Stimulated activated CD8-positive, alpha-beta memory T cell treated with anti-CD3 and anti-CD28 coated beads, Interleukin-7, amount 100 ng/mL, for 24 hours (primary cell): ENCODE results near the gene CNRIP1.
"Not testable (repeated sequence)": the region's sequence is repeated elsewhere in the genome, so short reads cannot be mapped to it uniquely, and the experiment has no call there.

Experiments used
- DNase-seq: peaks from one replicate; pipeline ENCODE4 v3.0.0-alpha.2; 2020; ENCODE audit warnings: low read depth

Gene CNRIP1

GRCh38 chr2:68319398-68320117 is at the start of gene CNRIP1:
CNRIP1 (minus strand) TSS chr2:68319949; CDS start chr2:68319400, 549 bp downstream.
- DNase-seq, result no peak

GRCh38 chr2:68369337-68369734 is 49.6 kb upstream of the CNRIP1 start:
- no peak for DNase-seq

- no peak for DNase-seq
Observed at GRCh38 chr2:68368654-68369336, 49.0 kb upstream of the CNRIP1 start.

GRCh38 chr2:68367953-68368653 is 48.4 kb upstream of the CNRIP1 start:
- no peak for DNase-seq

GRCh38 chr2:68366083-68366560 is 46.4 kb upstream of the CNRIP1 start:
- DNase-seq, result no peak

GRCh38 chr2:68365087-68365486 is 45.3 kb upstream of the CNRIP1 start, which contains the start of gene PLEK:
PLEK (plus strand) TSS chr2:68365282; CDS start chr2:68365352, 70 bp downstream.
- DNase-seq, result no peak

GRCh38 chr2:68363721-68364120 is 44.0 kb upstream of the CNRIP1 start:
- no peak for DNase-seq

- DNase-seq, result no peak
Observed at GRCh38 chr2:68362749-68363148, 43.0 kb upstream of the CNRIP1 start.

- peak; percentile 61 for DNase-seq
Observed at GRCh38 chr2:68362069-68362468, 42.3 kb upstream of the CNRIP1 start.

- no peak for DNase-seq
Observed at GRCh38 chr2:68359889-68360288, 40.1 kb upstream of the CNRIP1 start.

GRCh38 chr2:68357605-68358337 is 38.0 kb upstream of the CNRIP1 start:
- no peak for DNase-seq

- no peak for DNase-seq
Observed at GRCh38 chr2:68356599-68357239, 37.0 kb upstream of the CNRIP1 start.

GRCh38 chr2:68352651-68353391 is 33.1 kb upstream of the CNRIP1 start:
- no peak for DNase-seq

GRCh38 chr2:68351997-68352396 is 32.2 kb upstream of the CNRIP1 start:
- no peak for DNase-seq

- not testable (repeated sequence) for DNase-seq
Observed at GRCh38 chr2:68349091-68349490, 29.3 kb upstream of the CNRIP1 start.

GRCh38 chr2:68345129-68345875 is 25.6 kb upstream of the CNRIP1 start:
- no peak for DNase-seq

- no peak for DNase-seq
Observed at GRCh38 chr2:68344031-68344430, 24.3 kb upstream of the CNRIP1 start.

- DNase-seq, result no peak
Observed at GRCh38 chr2:68342470-68342869, 22.7 kb upstream of the CNRIP1 start.

- DNase-seq, result no peak
Observed at GRCh38 chr2:68341583-68341982, 21.8 kb upstream of the CNRIP1 start.

- no peak for DNase-seq
Observed at GRCh38 chr2:68341062-68341329, 21.2 kb upstream of the CNRIP1 start.
